Subcutaneous adipose tissue (tissue), 4 donors: ENCODE measurements around the gene HOOK2. TPM values are rescaled to one million over a fixed set of nuclear protein-coding genes. Genes with fewer than 3 reads are reported as not detected.

Source experiments
- total RNA-seq, 4 donors: library from RNA; depleted of rRNA; stranded (reverse); fragments of >200 nt; gene quantifications; one replicate each; pipeline ENCODE4 v1.1.0, GENCODE V29; 2016
- TF ChIP-seq, protein P1 (sequence below): fragments of 450-650 bp; IDR thresholded peaks from one replicate; pipeline ENCODE4 v1.5.1; 2016; ENCODE audit warnings: low read depth, mild to moderate bottlenecking, control low read depth, antibody characterized with exemption, moderate library complexity

HOOK2 gene
- total RNA-seq, 4 donors from 2014 or later: 17.1 to 290 (median 36.9) TPM

DNA sequence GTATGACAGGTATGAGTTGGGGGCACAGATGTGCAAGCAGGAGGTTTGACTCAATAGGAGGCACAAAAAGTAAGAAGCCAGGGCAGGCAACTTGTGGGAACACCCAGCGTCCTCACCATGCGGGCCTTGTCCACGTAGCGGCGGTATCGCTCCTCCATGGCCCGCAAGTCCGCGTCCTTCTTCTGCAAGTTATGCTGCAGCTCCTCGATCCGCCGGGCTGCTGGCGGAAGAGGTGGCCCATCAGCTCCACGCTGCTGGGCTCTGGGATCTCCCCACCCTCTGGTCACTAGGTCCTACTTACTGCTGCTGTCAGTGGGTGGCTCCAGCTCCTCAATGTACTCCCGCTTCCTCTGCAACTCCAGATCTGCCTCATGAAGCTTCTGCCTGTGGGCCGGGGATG, 10.7 kb downstream of the HOOK2 start:
- TF ChIP-seq, protein P1, sequence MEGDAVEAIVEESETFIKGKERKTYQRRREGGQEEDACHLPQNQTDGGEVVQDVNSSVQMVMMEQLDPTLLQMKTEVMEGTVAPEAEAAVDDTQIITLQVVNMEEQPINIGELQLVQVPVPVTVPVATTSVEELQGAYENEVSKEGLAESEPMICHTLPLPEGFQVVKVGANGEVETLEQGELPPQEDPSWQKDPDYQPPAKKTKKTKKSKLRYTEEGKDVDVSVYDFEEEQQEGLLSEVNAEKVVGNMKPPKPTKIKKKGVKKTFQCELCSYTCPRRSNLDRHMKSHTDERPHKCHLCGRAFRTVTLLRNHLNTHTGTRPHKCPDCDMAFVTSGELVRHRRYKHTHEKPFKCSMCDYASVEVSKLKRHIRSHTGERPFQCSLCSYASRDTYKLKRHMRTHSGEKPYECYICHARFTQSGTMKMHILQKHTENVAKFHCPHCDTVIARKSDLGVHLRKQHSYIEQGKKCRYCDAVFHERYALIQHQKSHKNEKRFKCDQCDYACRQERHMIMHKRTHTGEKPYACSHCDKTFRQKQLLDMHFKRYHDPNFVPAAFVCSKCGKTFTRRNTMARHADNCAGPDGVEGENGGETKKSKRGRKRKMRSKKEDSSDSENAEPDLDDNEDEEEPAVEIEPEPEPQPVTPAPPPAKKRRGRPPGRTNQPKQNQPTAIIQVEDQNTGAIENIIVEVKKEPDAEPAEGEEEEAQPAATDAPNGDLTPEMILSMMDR: no peak

DNA sequence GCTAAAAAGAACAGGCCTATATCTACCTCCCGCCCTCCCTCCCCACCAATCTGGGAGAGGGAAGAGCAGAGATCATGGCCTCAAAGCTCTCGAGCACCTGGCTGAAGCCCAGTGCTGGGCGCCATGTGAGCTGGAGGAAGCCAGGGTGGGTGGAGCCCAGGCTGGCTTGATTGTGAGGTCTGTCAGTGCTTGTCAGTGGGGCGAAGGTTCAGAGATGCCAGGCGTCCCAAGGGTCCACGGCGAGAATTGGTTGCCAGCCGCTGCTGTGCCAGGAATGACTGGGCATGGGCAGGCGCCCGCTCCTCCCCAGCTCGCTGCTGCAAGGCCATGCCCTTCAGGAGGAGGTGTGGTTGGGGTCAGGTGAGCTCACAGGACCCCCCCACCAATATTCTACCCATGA, 12.3 kb downstream of the HOOK2 start:
- TF ChIP-seq, protein P1: no peak

DNA sequence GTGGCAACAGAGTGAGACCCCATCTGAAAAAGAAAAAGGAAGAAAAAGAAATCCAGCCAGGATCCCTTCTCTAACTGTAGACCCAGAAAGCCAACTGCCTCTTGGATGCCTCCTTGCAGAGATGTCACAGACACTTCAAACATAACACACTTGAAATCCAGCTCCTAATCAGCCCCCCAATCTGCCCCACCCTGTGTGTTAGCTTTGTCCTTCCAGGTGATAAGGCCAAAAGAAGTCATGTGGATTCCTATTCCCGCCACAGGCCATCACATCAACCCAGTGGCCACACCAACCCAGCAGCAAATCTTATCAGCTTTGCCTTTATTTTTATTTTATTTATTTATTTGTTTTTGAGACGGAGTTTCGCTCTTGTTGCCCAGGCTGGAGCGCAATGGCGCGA, 15.7 kb downstream of the HOOK2 start:
- TF ChIP-seq, protein P1: no peak

DNA sequence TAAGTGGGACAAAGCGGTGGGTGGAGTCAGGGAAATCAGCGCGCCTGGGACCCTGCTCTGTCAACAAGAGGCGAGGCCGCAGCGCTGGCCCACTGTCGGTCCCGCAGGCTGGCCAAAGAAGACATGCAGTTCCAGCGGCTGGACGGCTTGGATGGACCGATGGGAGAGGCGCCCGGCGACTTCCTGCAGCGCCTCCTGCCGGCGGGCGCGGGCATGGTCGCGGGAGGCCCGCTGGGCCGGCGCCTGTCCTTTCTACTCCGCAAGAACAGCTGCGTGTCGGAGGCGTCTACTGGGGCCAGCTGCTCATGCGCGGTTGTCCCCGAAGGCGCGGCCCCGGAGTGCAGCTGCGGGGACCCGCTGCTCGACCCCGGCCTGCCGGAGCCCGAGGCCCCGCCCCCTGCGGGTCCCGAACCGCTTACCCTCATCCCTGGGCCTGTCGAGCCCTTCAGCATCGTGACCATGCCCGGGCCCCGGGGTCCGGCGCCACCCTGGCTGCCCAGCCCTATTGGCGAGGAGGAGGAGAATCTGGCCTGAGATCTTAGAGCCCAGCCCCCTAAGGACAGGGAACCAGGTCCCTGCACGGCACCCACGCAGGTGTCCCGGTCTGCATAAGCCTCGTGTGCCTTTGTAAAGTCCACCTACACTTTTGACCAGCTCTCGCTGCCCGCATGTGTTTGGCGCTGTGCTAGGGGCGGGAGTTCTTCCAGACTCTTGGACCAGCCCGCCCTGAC, 17.6 kb downstream of the HOOK2 start:
- TF ChIP-seq, protein P1: no peak

DNA sequence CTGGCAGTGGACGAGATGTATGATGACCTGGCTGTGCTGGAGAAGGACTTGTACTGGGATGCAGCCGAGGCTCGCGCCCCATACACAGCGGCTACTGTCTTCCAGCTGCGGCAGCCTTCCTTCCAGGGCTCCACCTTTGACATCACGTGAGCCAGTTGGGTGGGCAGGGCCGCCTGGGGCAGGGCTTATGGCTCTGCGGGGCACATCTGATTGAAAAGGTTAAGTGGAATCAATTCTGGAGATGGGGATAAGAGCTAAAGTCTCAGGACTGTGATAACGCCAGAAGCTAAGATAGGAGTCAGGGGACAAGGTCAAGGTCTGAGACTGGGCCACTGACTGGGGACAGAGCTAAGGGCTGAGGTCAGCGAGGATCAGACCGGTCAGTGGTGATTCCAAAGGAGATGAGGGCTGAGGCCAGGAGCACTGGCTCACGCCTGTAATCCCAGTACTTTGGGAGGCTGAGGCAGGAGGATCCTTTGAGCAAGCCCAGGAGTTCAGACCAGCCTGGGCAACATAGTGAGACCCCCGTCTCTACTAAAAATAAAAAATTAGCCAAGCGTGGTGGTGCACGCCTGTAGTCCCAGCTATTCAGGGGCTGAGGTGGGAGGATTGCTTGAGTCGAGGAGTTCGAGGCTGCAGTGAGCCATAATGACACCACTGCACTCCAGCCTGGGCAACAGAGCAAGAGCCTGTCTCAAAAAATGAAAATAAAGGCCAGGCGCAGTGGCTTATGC, 19.0 kb downstream of the HOOK2 start:
- TF ChIP-seq, protein P1: no peak

DNA sequence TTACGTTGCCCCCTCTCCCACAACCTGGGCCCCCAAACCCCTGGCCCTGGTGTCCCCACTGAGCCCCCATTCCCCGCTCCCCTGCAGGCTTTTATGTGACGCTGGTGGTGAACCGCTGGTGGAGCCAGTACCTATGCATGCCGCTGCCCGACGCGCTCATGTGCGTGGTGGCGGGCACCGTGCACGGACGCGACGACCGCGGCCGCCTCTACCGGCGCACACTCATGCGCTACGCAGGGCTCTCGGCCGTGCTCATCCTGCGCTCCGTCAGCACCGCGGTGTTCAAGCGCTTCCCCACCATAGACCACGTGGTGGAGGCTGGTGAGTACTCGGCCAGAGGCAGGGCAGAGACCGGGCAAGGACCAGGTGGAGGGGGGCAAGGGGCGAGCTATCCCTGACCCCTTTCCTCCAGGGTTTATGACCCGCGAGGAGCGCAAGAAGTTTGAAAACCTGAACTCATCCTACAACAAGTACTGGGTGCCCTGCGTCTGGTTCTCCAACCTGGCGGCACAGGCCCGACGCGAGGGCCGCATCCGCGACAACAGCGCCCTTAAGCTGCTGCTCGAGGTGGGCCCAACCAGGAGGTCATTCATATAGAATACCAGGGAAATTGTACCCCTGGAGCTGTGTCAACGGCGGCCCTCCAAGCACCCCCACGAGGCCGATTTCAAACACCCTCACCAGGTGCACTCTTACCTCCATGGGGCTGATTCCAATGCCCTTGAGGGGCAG, 20.7 kb downstream of the HOOK2 start:
- TF ChIP-seq, protein P1: no peak
